ENCODE data around the gene NRXN2. TPM values are rescaled to one million over a fixed set of nuclear protein-coding genes. Genes with fewer than 3 reads are reported as not detected.

NRXN2 gene
- total RNA-seq, 1 experiment from 2014 or later, result not detected

- TSS peak; percentile 93 for BruUV-seq (replicated peaks)
- H3K4me1 Mint-ChIP-seq (ENCODE audit: insufficient read depth, unreplicated experiment), result peaks cover 7% of the 10 kb centered on the region
Measured at GRCh38 chr11:64566042-64566914, 156.7 kb downstream of the NRXN2 start.

GRCh38 chr11:64564947-64565889 lies 157.8 kb downstream of the NRXN2 start:
- CTCF ChIA-PET, result interaction anchor here (0.6 to 2.7 kb wide), 3 partner anchors 85 to 212 kb away, joined by 3 to 15 read pairs (median 4); no protein-coding TSS in a partner anchor
- TF ChIP-seq CTCF (IDR thresholded peaks at IDR 0.05; ENCODE audit: unreplicated experiment), result peak; percentile 14
- H3K27ac Mint-ChIP-seq (ENCODE audit: low read depth, unreplicated experiment), result no peak overlapping the region

More at GRCh38 chr11:64566042-64566914, 156.7 kb downstream of the NRXN2 start:
- DNase-seq (ENCODE audit: unreplicated experiment), result peak; percentile 94
- H3K27me3 Mint-ChIP-seq (ENCODE audit: insufficient read depth, unreplicated experiment), result no peaks in the 10 kb centered on the region
- no peak for TF ChIP-seq CTCF (IDR thresholded peaks at IDR 0.05; ENCODE audit: unreplicated experiment)
- H3K9me3 Mint-ChIP-seq (ENCODE audit: unreplicated experiment), result no peaks in the 10 kb centered on the region
- H3K36me3 Mint-ChIP-seq (ENCODE audit: insufficient read depth, unreplicated experiment), result no peaks in the 10 kb centered on the region
- peak overlapping the region; percentile 80 for H3K27ac Mint-ChIP-seq (ENCODE audit: low read depth, unreplicated experiment)
- ChIA-PET CTCF (interaction anchor here (0.6 to 2.7 kb wide), 4 partner anchors 86 to 1575 kb away, joined by 3 to 15 read pairs (median 4); no protein-coding TSS in a partner anchor), POLR2A (interaction anchor here (0.6 to 1.0 kb wide), 2 partner anchors 9 to 16 kb away, joined by 3 read pairs; no protein-coding TSS in a partner anchor)
- H3K4me3 Mint-ChIP-seq (ENCODE audit: unreplicated experiment), result peak overlapping the region; percentile 59
- intact Hi-C loops (cut with micrococcal nuclease), result no loop called here

GRCh38 chr11:64564419-64564818 lies 158.6 kb downstream of the NRXN2 start:
- no peak for TF ChIP-seq CTCF (IDR thresholded peaks at IDR 0.05; ENCODE audit: unreplicated experiment)
- Mint-ChIP-seq H3K27me3 (ENCODE audit: insufficient read depth, unreplicated experiment) (peaks cover 2% of the 10 kb centered on the region), H3K4me3 (ENCODE audit: unreplicated experiment) (no peak overlapping the region), H3K27ac (ENCODE audit: low read depth, unreplicated experiment) (no peak overlapping the region), H3K36me3 (ENCODE audit: insufficient read depth, unreplicated experiment) (no peaks in the 10 kb centered on the region), H3K4me1 (ENCODE audit: insufficient read depth, unreplicated experiment) (peaks cover 6% of the 10 kb centered on the region), H3K9me3 (ENCODE audit: unreplicated experiment) (no peaks in the 10 kb centered on the region)
- ChIA-PET POLR2A (no interaction called here), CTCF (interaction anchor here (0.6 to 2.7 kb wide), 4 partner anchors 84 to 212 kb away, joined by 3 to 15 read pairs (median 4); no protein-coding TSS in a partner anchor)
- intact Hi-C loops (cut with micrococcal nuclease), result no loop called here
- no peak for DNase-seq (ENCODE audit: unreplicated experiment)
- BruUV-seq (replicated peaks), result no TSS peak

More at GRCh38 chr11:64564947-64565889, 157.8 kb downstream of the NRXN2 start:
- POLR2A ChIA-PET, result no interaction called here
- Mint-ChIP-seq H3K4me3 (ENCODE audit: unreplicated experiment) (no peak overlapping the region), H3K4me1 (ENCODE audit: insufficient read depth, unreplicated experiment) (peaks cover 6% of the 10 kb centered on the region), H3K9me3 (ENCODE audit: unreplicated experiment) (no peaks in the 10 kb centered on the region), H3K36me3 (ENCODE audit: insufficient read depth, unreplicated experiment) (no peaks in the 10 kb centered on the region), H3K27me3 (ENCODE audit: insufficient read depth, unreplicated experiment) (no peaks in the 10 kb centered on the region)
- DNase-seq (ENCODE audit: unreplicated experiment), result no peak
- BruUV-seq (replicated peaks), result no TSS peak
- intact Hi-C loops (cut with micrococcal nuclease), result no loop called here

Data from MCF 10A (cell line).